GM06990 (cell line): ENCODE measurements around the gene KMT2E.
"Not testable (repeated sequence)": the region's sequence is repeated elsewhere in the genome, so short reads cannot be mapped to it uniquely, and the experiment has no call there.

ENCODE experiments used
- DNase-seq: peaks from one replicate; pipeline ENCODE4 v3.0.0-alpha.2; 2011; ENCODE audit not compliant: insufficient read length; ENCODE audit errors: extremely low read depth
- H3K27me3 ChIP-seq: replicated peaks from 2 replicates; pipeline ENCODE4 v1.6.0; 2011; ENCODE audit warnings: low read length; ENCODE audit not compliant: control insufficient read depth, insufficient read depth
- H3K36me3 ChIP-seq: 2 replicates; pipeline ENCODE4 v1.5.1; 2011; ENCODE audit warnings: low read length; ENCODE audit not compliant: control insufficient read depth, insufficient read depth
- H3K4me3 ChIP-seq: replicated peaks from 2 replicates; pipeline ENCODE4 v1.5.1; 2011; ENCODE audit warnings: low read depth, mild to moderate bottlenecking, control low read depth, low read length
- CTCF ChIP-seq: IDR thresholded peaks from 2 replicates; pipeline ENCODE4 v1.5.1; 2011; ENCODE audit warnings: low read length, control low read depth, mild to moderate bottlenecking, inconsistent platforms; ENCODE audit not compliant: insufficient read depth, poor library complexity, severe bottlenecking

KMT2E gene

DNA sequence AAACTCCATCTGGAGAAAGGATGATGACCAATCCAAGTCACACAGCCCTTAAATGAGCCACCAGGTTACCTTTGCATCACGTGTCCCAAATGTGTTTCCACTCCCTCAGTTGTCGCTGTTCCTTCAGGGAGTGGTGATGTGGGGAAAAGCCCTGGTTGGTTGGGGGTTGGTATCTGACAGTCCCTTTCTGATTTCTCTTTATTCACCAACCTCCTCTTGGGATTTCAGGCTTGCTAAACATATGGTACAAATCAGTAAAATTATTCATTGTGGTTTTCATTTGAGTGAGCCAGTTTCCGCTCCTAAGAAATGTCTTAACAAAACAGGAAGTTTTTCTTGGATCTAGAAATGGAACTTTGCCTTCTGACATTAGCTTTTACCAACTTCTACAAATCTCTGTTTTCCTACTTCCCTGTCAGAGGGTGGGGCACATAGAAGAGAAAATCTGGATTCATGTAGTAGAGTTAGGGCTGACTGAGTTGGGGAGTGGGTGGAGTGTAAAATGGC, 40.0 kb upstream of the KMT2E start:
- H3K36me3 ChIP-seq = no peaks in the 10 kb centered on the region; the same call in 1 of the 2 replicates
- no peaks in the 10 kb centered on the region for H3K27me3 ChIP-seq
- no peak for TF ChIP-seq CTCF
- H3K4me3 ChIP-seq = no peak overlapping the region
- no peak for DNase-seq

DNA sequence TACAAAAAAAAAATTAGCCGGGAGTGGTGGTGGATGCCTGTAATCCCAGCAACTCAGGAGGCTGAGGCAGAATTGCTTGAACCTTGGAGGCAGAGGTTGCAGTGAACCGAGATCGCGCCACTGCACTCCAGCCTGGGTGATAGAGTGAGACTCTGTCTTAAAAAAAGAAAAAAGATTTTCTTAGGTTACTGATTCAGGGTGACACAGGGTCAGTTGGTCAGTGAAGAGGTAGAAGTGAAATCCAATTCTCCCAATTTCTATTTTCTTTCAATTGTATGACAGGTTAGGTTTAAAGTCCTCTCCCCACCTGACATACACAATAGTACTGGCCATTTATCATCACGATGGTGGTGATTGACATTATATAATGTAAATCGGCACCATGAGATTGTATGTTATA, 38.5 kb upstream of the KMT2E start:
- not testable (repeated sequence) for H3K36me3 ChIP-seq, DNase-seq, H3K27me3 ChIP-seq, H3K4me3 ChIP-seq

DNA sequence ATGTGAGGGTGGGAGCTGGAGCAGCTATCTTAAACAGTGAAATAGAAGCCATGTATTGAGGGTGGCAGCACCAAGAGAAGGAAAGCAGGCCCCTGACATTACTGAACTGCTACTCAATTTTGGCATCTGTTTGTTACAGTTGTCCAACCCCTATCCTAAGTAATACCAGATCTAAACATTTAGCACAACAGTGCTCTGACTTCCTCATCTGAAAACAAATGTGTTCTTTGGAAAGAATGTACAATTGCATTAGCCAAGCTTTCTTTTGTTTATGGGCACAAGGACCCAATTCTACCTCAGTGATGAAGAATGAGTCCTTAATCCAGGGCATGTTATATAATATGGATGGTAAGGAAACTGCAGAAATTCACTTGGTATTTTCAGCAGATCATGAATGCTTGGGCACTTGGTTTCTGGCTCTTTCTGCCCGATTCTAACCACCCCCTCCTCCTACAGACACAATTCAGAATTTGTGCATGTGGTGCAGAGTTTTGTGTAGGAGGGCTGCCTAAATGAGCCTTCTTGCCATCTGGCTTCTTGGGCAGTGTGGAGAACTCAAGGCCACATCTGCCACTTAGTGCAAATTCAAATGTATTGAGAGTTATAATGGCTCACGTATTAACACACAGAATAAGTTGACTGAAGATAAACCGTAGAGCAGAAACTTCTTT, 36.9 kb upstream of the KMT2E start:
- TF ChIP-seq CTCF = no peak
- Histone ChIP-seq H3K27me3 (no peaks in the 10 kb centered on the region), H3K4me3 (no peak overlapping the region), H3K36me3 (no peaks in the 10 kb centered on the region; the same call in 1 of the 2 replicates)
- DNase-seq = no peak

GRCh38 chr7:104978460-104978859, 35.5 kb upstream of the KMT2E start:
- no peaks in the 10 kb centered on the region for H3K27me3 ChIP-seq
- no peak overlapping the region for H3K4me3 ChIP-seq
- TF ChIP-seq CTCF = no peak
- no peak for DNase-seq
- no peaks in the 10 kb centered on the region; the same call in 1 of the 2 replicates for H3K36me3 ChIP-seq

- TF ChIP-seq CTCF = no peak
- no peak for DNase-seq
- H3K4me3 ChIP-seq = no peak overlapping the region
- no peaks in the 10 kb centered on the region for H3K27me3 ChIP-seq
- no peaks in the 10 kb centered on the region; the same call in 1 of the 2 replicates for H3K36me3 ChIP-seq
Observed at GRCh38 chr7:104979167-104979841, 34.7 kb upstream of the KMT2E start.

DNA sequence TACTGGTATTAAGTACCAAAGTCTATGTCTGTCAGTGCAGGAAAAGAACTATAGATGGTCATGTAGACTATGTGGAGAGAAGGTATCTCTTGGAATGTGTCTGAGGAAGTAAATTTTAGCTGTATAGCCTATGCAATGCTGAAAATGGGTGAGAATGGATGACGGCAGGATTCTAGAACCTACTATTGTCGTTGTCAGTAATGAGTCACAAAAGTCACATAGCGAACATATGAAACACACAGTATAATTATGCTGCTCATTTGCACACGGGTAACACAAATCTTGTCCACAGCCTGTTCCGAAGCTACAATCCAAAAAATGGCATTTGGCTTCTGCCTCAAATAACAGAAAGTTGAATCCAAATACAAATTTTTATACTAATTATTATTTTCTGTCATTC, 33.6 kb upstream of the KMT2E start:
- no peaks in the 10 kb centered on the region for H3K27me3 ChIP-seq
- DNase-seq = no peak
- no peak overlapping the region for H3K4me3 ChIP-seq
- H3K36me3 ChIP-seq = no peaks in the 10 kb centered on the region; the same call in 1 of the 2 replicates
- TF ChIP-seq CTCF = no peak
